ENCODE measurements around the gene CTNNAL1. TPM values are rescaled to one million over a fixed set of nuclear protein-coding genes. Genes with fewer than 3 reads are reported as not detected.

CTNNAL1 gene
- total and polyA plus RNA-seq, 9 of the 15 experiments (the other 6 are each of a cell fraction or from before 2014, with no cell fraction given), result 23.2 to 78.0 (median 46.7) TPM

GRCh38 chr9:108939975-108940374 is 73.3 kb downstream of the CTNNAL1 start:
- in situ Hi-C loops (cut with MboI), result no loop called here
- intact Hi-C loops (cut with micrococcal nuclease), result no loop called here
- Histone ChIP-seq H3K9ac (ENCODE audit: insufficient read depth in 1 of 2, low read depth in 2 of 2, low read length in 2 of 2) (no peak overlapping the region), H3K9me1 (ENCODE audit: control insufficient read depth, insufficient read depth, low read length) (no peaks in the 10 kb centered on the region), H3K36me3 (ENCODE audit: control insufficient read depth, insufficient read depth, low read length) (peaks cover 62% of the 10 kb centered on the region), H4K20me1 (replicated peaks; ENCODE audit: control insufficient read depth, insufficient read depth, low read length) (no peaks in the 10 kb centered on the region), H3K4me2 (ENCODE audit: insufficient read depth, low read length) (no peak overlapping the region), H3K4me3 (no peak overlapping the region), H3K27me3 (ENCODE audit: control insufficient read depth in 2 of 2, insufficient read depth in 2 of 2, low read length in 2 of 2) (no peaks in the 10 kb centered on the region), H2AFZ (ENCODE audit: low read depth, low read length) (no peak overlapping the region), H3K4me1 (replicated peaks in 1 of 2; ENCODE audit: control insufficient read depth in 2 of 2, insufficient read depth in 2 of 2, low read length in 2 of 2) (no peaks in the 10 kb centered on the region), H3K79me2 (ENCODE audit: control insufficient read depth, insufficient read depth, low read length) (peaks cover 8% of the 10 kb centered on the region; the same call in 2 of the 3 replicates), H3K27ac (ENCODE audit: extremely low read depth, low read depth, low read length) (no peak overlapping the region), H3K9me3 (replicated peaks; ENCODE audit: control insufficient read depth, insufficient read depth, low read depth, low read length) (no peaks in the 10 kb centered on the region)
- ChIA-PET POLR2A (no interaction called here), CTCF (ENCODE audit: low intra/inter-chr PET ratio) (no interaction called here)
- BruUV-seq (replicated peaks), result no TSS peak
- WGBS (ENCODE audit: insufficient coverage, low coverage, missing lambda C conversion rate), result 56% methylated on average over 4 of the region's 4 CpGs
- ATAC-seq, result no peak
- FAIRE-seq, result no peak
- no peak for DNase-seq (ENCODE audit: extremely low read depth in 1 of 4, low spot score in 3 of 4)
- TF ChIP-seq DACH1 (IDR thresholded peaks at IDR 0.05; ENCODE audit: partially characterized antibody), result no peak
- no peak for TF ChIP-seq ZNF79 (CRISPR knock-in tag; IDR thresholded peaks at IDR 0.05; ENCODE audit: low read depth)
- no peak for TF ChIP-seq SLC30A9 (CRISPR knock-in tag; IDR thresholded peaks at IDR 0.05)
- TF ChIP-seq ELF2 (CRISPR knock-in tag; IDR thresholded peaks at IDR 0.05), result no peak

- ChIA-PET POLR2A (no interaction called here), CTCF (ENCODE audit: low intra/inter-chr PET ratio) (no interaction called here)
- no peak for FAIRE-seq
- Histone ChIP-seq H3K9ac (ENCODE audit: insufficient read depth in 1 of 2, low read depth in 2 of 2, low read length in 2 of 2) (no peak overlapping the region), H4K20me1 (replicated peaks; ENCODE audit: control insufficient read depth, insufficient read depth, low read length) (no peaks in the 10 kb centered on the region), H3K9me1 (ENCODE audit: control insufficient read depth, insufficient read depth, low read length) (no peaks in the 10 kb centered on the region), H3K36me3 (ENCODE audit: control insufficient read depth, insufficient read depth, low read length) (peaks cover 55% of the 10 kb centered on the region), H3K9me3 (replicated peaks; ENCODE audit: control insufficient read depth, insufficient read depth, low read depth, low read length) (no peaks in the 10 kb centered on the region), H3K4me3 (no peak overlapping the region), H3K4me2 (ENCODE audit: insufficient read depth, low read length) (no peak overlapping the region), H3K27me3 (ENCODE audit: control insufficient read depth in 2 of 2, insufficient read depth in 2 of 2, low read length in 2 of 2) (no peaks in the 10 kb centered on the region), H3K27ac (ENCODE audit: extremely low read depth, low read depth, low read length) (no peak overlapping the region), H3K79me2 (ENCODE audit: control insufficient read depth, insufficient read depth, low read length) (peaks cover 26% of the 10 kb centered on the region), H3K4me1 (replicated peaks in 1 of 2; ENCODE audit: control insufficient read depth in 2 of 2, insufficient read depth in 2 of 2, low read length in 2 of 2) (peaks cover 0 to 6% of the 10 kb centered on the region in 2 experiments; a peak in 2 of 5 replicates), H2AFZ (ENCODE audit: low read depth, low read length) (no peak overlapping the region)
- ATAC-seq, result no peak
- in situ Hi-C loops (cut with MboI), result no loop called here
- no peak for DNase-seq (ENCODE audit: extremely low read depth in 1 of 4, low spot score in 3 of 4)
- TF ChIP-seq CAMTA2 (CRISPR knock-in tag; conservative IDR thresholded peaks at IDR 0.05) (no peak), YBX1 (IDR thresholded peaks at IDR 0.05) (no peak), HNRNPUL1 (IDR thresholded peaks at IDR 0.05; ENCODE audit: low read length) (no peak), ZBTB9 (CRISPR knock-in tag; IDR thresholded peaks at IDR 0.05) (no peak), ILF3 (IDR thresholded peaks at IDR 0.05; ENCODE audit: borderline replicate concordance) (no peak), RFX7 (CRISPR knock-in tag; IDR thresholded peaks at IDR 0.05) (no peak), ZSCAN32 (CRISPR knock-in tag; IDR thresholded peaks at IDR 0.05) (no peak), PKNOX1 (IDR thresholded peaks at IDR 0.05) (peak; percentile 75)
- BruUV-seq (replicated peaks), result no TSS peak
- 86% methylated on average over 5 of the region's 5 CpGs for WGBS (ENCODE audit: insufficient coverage, low coverage, missing lambda C conversion rate)
- intact Hi-C loops (cut with micrococcal nuclease), result no loop called here
Observed at GRCh38 chr9:108937561-108938305, 75.6 kb downstream of the CTNNAL1 start.
